Fibroblast of peridontal ligament (primary cell): ENCODE results near the gene P2RY6.

ENCODE experiments used
- DNase-seq: peaks from one replicate; pipeline ENCODE4 v3.0.0-alpha.2; 2010; ENCODE audit errors: extremely low read depth

The P2RY6 gene

GRCh38 chr11:73334384-73335203 is 62.5 kb downstream of the P2RY6 start:
- peak; percentile 72 for DNase-seq

GRCh38 chr11:73335204-73335923 is 63.2 kb downstream of the P2RY6 start:
- peak; percentile 91 for DNase-seq

GRCh38 chr11:73337846-73338245 is 65.7 kb downstream of the P2RY6 start:
- no peak for DNase-seq

GRCh38 chr11:73338279-73338678 is 66.1 kb downstream of the P2RY6 start:
- DNase-seq, result no peak

- no peak for DNase-seq
Observed at GRCh38 chr11:73340164-73340563, 68.0 kb downstream of the P2RY6 start.

GRCh38 chr11:73342633-73343032 is 70.5 kb downstream of the P2RY6 start:
- no peak for DNase-seq

GRCh38 chr11:73343076-73343873 is 71.1 kb downstream of the P2RY6 start:
- DNase-seq, result no peak

- no peak for DNase-seq
Observed at GRCh38 chr11:73344191-73344607, 72.1 kb downstream of the P2RY6 start.

GRCh38 chr11:73345481-73346160 is 73.5 kb downstream of the P2RY6 start:
- DNase-seq, result no peak

GRCh38 chr11:73346186-73346935 is 74.2 kb downstream of the P2RY6 start:
- DNase-seq, result no peak

- DNase-seq, result no peak
Observed at GRCh38 chr11:73347067-73347466, 74.9 kb downstream of the P2RY6 start.
